ENCODE measurements around the gene KLHDC10.

DNA sequence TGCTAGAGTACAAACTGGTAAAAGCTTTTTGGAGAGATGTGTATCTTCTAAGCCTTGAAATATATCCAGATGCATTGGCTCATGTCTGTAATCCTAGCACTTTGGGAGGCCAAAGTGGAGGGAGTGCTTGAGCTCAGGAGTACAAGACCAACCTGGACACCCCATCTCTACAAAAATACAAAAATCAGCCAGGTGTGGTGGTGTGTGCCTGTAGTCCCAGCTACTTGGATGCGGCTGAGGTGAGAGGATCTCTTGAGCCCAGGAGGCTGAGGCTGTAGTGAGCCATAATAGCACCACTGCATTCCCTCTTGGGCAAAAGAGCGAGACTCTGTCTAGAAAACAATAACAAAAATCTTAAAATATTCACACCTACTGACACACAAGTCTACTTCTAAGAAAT is 109.3 kb downstream of the KLHDC10 start:
- no peak for TF ChIP-seq RAD21 (conservative IDR thresholded peaks at IDR 0.05)
- TF ChIP-seq, protein P1, sequence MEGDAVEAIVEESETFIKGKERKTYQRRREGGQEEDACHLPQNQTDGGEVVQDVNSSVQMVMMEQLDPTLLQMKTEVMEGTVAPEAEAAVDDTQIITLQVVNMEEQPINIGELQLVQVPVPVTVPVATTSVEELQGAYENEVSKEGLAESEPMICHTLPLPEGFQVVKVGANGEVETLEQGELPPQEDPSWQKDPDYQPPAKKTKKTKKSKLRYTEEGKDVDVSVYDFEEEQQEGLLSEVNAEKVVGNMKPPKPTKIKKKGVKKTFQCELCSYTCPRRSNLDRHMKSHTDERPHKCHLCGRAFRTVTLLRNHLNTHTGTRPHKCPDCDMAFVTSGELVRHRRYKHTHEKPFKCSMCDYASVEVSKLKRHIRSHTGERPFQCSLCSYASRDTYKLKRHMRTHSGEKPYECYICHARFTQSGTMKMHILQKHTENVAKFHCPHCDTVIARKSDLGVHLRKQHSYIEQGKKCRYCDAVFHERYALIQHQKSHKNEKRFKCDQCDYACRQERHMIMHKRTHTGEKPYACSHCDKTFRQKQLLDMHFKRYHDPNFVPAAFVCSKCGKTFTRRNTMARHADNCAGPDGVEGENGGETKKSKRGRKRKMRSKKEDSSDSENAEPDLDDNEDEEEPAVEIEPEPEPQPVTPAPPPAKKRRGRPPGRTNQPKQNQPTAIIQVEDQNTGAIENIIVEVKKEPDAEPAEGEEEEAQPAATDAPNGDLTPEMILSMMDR (IDR thresholded peaks at IDR 0.05; ENCODE audit: poor library complexity, severe bottlenecking): no peak
